ENCODE measurements around the gene DIAPH1.

GRCh38 chr5:141518618-141519015, 100.2 kb downstream of the DIAPH1 start:
- no peak for TF ChIP-seq CTCF (IDR thresholded peaks at IDR 0.05)
- no peak for TF ChIP-seq POLR2A (IDR thresholded peaks at IDR 0.05)
- no peak for TF ChIP-seq POLR2AphosphoS5 (IDR thresholded peaks at IDR 0.05)

Data from prostate gland (tissue), 2 donors.